ENCODE data around the gene KLRC3. TPM values are rescaled to one million over a fixed set of nuclear protein-coding genes. Genes with fewer than 3 reads are reported as not detected.
"Not testable (repeated sequence)": the region's sequence is repeated elsewhere in the genome, so short reads cannot be mapped to it uniquely, and the experiment has no call there.

Gene KLRC3
- total and polyA plus RNA-seq, 11 donors = not detected

DNA sequence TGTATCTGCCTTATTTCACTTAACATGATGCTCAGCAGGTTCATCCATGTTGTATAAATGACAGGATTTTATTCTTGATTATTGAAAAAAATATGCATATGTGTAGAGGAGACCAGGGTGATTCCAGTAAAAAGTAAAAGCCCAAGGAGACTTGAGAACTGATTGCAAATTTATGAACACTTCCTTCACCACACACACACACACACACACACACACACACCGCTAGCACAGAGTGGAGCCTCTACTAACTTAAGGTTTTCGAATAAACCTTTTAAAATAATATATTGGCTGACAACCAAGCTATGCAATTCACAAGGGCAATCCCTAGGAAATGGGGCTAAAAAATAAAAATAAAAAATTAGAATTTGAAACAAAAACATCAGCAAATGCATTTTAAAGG, 22.2 kb downstream of the KLRC3 start:
- 73 to 85% (median 81%) methylated on average over 2 of the region's 2 CpGs for WGBS, 4 donors
- H3K27me3 ChIP-seq = no peaks in the 10 kb centered on the region
- intact Hi-C loops (cut with DNase I) = no loop called here
- H3K4me1 ChIP-seq = peaks cover 0 to 13% (median 0%) of the 10 kb centered on the region in 12 donors
- no peak for ATAC-seq
- H3K36me3 ChIP-seq = no peaks in the 10 kb centered on the region
- H3K4me3 ChIP-seq = no peak overlapping the region
- DNase-seq = no peak
- TF ChIP-seq, protein P1, sequence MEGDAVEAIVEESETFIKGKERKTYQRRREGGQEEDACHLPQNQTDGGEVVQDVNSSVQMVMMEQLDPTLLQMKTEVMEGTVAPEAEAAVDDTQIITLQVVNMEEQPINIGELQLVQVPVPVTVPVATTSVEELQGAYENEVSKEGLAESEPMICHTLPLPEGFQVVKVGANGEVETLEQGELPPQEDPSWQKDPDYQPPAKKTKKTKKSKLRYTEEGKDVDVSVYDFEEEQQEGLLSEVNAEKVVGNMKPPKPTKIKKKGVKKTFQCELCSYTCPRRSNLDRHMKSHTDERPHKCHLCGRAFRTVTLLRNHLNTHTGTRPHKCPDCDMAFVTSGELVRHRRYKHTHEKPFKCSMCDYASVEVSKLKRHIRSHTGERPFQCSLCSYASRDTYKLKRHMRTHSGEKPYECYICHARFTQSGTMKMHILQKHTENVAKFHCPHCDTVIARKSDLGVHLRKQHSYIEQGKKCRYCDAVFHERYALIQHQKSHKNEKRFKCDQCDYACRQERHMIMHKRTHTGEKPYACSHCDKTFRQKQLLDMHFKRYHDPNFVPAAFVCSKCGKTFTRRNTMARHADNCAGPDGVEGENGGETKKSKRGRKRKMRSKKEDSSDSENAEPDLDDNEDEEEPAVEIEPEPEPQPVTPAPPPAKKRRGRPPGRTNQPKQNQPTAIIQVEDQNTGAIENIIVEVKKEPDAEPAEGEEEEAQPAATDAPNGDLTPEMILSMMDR (IDR thresholded peaks at IDR 0.05) = no peak
- TF ChIP-seq POLR2A (IDR thresholded peaks at IDR 0.05) = no peak
- H3K9me3 ChIP-seq = no peaks in the 10 kb centered on the region
- H3K27ac ChIP-seq = no peak overlapping the region

DNA sequence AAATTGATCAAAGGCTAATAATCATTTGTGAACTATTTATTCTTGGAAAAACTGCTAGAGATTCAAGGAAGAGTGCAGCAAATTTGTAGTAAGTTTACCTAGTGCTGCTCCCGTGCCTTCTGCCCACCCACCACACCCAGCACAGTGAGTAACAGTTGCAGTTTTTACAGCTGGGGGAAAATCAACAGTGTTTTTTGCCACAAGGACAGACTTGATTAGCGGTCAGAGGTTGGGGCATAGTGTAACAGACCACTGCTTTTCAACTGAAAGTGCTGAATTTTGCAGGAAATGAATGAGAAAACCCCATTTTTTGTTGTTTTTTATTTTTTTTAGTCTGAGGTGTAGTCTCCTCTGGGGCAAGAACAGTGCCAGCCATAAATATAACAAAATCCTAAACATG, 23.1 kb downstream of the KLRC3 start:
- Histone ChIP-seq H3K27ac (peak overlapping the region in 1 of 12 donors; percentile 0), H3K4me3 (no peak overlapping the region), H3K4me1 (peaks cover 0 to 22% (median 0%) of the 10 kb centered on the region in 12 donors), H3K27me3 (no peaks in the 10 kb centered on the region), H3K9me3 (no peaks in the 10 kb centered on the region), H3K36me3 (no peaks in the 10 kb centered on the region)
- TF ChIP-seq, protein P1 (IDR thresholded peaks at IDR 0.05) = no peak
- TF ChIP-seq POLR2A (IDR thresholded peaks at IDR 0.05) = no peak
- DNase-seq = no peak
- WGBS, 4 donors = 49 to 77% (median 61%) methylated on average over 2 of the region's 2 CpGs
- intact Hi-C loops (cut with DNase I) = no loop called here
- ATAC-seq = no peak

DNA sequence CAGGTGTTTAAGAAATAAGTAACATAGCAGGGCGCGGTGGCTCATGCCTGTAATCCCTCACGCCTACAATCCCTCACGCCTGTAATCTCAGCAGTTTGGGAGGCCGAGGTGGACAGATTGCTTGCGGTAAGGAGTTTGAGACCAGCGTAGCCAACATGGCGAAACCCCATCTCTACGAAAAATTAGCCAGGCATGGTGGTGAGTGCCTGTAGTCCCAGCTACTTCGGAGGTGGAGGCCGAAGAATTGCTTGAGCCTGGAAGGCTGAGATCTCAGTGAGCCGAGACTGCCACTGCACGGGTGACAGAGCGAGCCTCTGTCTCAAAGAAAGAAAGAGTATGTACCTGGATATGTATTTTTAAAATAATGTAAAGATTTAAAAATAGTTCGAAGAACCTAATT, 24.2 kb downstream of the KLRC3 start:
- 89 to 94% (median 92%) methylated on average over 15 of the region's 15 CpGs for WGBS, 4 donors
- H3K27ac ChIP-seq = peak overlapping the region in 2 of 12 donors; percentile 40 to 74
- intact Hi-C loops (cut with DNase I) = not testable (repeated sequence)

DNA sequence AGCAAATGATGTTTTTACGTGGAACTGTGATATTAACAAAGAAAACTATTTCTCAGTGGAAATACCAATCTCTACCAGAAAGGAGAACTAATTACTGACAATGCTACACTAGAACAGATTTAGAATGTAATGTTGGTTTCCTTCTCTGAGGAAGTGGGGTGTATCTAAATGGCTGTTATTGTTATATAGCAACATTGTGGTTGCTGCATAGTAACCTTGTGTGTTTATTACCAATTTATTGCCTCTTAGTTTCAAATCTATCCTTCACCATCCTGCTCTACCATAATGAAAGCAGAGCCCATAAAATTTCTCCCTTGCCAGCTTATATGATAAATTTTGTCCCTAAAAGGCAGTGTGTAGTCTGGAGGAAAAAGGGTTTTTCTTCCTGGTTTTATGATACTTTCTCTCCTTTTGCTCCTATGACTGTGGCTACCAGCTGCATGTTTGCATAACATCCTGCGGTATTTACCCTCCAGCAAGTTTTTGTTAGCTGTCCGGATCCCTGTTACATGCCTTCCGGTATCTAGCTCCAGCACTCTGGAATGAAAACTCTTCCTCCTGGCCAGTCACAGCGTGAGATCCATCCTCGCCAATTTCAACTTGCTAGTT, 24.9 kb downstream of the KLRC3 start:
- Histone ChIP-seq H3K36me3 (no peaks in the 10 kb centered on the region), H3K27ac (peak overlapping the region in 5 of 12 donors; percentile 11 to 74 (median 38)), H3K27me3 (no peaks in the 10 kb centered on the region), H3K9me3 (no peaks in the 10 kb centered on the region), H3K4me3 (peak overlapping the region in 2 of 12 donors; percentile 3 to 16), H3K4me1 (peaks cover 0 to 28% (median 0%) of the 10 kb centered on the region in 12 donors)
- TF ChIP-seq, protein P1 (IDR thresholded peaks at IDR 0.05) = no peak
- no peak for TF ChIP-seq POLR2A (IDR thresholded peaks at IDR 0.05)
- intact Hi-C loops (cut with DNase I) = no loop called here
- ATAC-seq (peak in 3 of 4 donors; percentile 80 to 82 (median 82)), DNase-seq (peak in 2 of 5 donors; percentile 22 to 29)
- 42 to 50% (median 48%) methylated on average over 6 of the region's 6 CpGs for WGBS, 4 donors

More for the DNA sequence above, 24.2 kb downstream of the KLRC3 start:
- peaks cover 0 to 28% (median 0%) of the 10 kb centered on the region in 12 donors for H3K4me1 ChIP-seq
- H3K4me3 ChIP-seq, DNase-seq, H3K27me3 ChIP-seq, ATAC-seq, H3K36me3 ChIP-seq, H3K9me3 ChIP-seq: not testable (repeated sequence)

DNA sequence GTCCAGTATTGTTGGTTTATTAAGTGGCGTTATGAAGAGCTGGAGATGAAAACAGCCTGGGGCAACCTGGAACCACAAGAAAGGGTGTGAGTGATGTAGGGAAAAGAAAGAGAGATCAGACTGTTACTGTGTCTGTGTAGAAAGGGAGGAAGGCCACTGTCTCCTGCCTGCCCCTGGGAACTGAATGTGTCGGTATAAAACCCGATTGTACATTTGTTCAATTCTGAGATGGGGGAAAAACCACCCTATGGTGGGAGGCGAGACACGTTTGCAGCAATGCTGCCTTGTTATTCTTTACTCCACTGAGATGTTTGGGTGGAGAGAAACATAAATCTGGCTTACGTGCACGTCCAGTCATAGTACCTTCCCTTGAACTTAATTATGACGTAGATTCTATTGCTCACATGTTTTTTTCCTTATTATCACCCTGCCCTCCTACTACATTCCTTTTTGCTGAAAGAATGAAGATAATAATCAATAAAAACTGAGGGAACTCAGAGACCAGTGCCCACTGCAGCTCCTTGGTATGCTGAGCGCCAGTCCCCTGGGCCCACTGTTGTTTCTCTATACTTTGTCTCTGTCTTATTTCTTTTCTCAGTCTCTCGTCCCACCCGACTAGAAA, 25.8 kb downstream of the KLRC3 start:
- Histone ChIP-seq H3K27ac (peak overlapping the region in 1 of 12 donors; percentile 74), H3K4me1 (peaks cover 0 to 28% (median 0%) of the 10 kb centered on the region in 12 donors)
- H3K4me3 ChIP-seq; ATAC-seq; H3K9me3 ChIP-seq; DNase-seq; H3K27me3 ChIP-seq; H3K36me3 ChIP-seq; intact Hi-C loops (cut with DNase I): not testable (repeated sequence)
- WGBS, 4 donors = 84 to 93% (median 85%) methylated on average over 11 of the region's 11 CpGs

Data from heart left ventricle (tissue), 16 donors.